ENCODE results near the gene TRAPPC5.
A peak's percentile ranks its signal among the peaks of the same experiment; 100 is the strongest.

The TRAPPC5 gene

DNA sequence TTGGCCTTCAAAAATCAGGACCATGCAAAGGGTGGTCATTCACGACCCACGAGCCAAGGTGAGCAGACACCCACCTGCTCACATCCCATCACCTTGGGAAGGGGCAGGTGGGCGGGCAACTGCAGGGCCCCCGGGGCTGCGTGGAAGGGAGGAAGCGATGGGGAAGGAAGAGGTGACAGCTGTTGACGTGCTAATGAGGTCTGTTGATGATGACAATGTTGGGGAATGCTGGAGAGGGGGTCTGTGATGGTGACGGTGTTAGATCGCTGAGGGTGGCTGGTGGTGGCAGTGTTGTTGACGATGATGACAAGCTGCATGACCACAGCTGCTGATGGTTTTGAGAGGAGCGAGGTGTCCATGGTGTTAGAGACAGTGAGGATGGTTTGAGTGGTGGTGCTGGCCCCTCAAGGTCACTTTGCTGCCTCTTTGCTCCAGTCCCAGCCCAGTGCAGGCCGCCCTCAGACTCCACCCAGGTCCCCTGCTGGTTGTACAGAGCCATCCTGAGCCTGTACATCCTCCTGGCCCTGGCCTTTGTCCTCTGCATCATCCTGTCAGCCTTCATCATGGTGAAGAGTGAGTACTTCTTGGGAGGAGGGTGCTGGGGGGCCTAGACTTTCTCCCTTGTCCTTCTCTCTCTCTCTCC is 2.8 kb upstream of the TRAPPC5 start:
- no peak for DNase-seq

DNA sequence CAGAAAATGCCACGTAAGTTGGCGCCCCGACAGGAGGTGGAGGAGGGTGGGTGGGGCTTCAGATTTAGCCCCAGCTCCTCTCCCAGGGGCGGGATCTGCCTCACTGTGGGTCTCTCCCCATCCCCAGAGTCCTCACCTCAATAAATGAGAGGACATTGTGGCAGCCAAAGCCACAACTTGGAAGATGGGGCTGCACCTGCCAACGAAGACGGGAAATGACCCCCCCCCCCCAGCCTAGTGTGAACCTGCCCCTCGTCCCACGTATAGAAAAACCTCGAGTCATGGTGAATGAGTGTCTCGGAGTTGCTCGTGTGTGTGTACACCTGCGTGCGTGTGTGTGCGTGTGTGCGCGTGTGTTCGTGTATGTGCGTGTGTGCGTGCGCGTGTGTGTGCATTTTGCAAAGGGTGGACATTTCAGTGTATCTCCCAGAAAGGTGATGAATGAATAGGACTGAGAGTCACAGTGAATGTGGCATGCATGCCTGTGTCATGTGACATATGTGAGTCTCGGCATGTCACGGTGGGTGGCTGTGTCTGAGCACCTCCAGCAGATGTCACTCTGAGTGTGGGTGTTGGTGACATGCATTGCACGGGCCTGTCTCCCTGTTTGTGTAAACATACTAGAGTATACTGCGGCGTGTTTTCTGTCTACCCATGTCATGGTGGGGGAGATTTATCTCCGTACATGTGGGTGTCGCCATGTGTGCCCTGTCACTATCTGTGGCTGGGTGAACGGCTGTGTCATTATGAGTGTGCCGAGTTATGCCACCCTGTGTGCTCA is 1.5 kb upstream of the TRAPPC5 start:
- peak; percentile 79 for DNase-seq

DNA sequence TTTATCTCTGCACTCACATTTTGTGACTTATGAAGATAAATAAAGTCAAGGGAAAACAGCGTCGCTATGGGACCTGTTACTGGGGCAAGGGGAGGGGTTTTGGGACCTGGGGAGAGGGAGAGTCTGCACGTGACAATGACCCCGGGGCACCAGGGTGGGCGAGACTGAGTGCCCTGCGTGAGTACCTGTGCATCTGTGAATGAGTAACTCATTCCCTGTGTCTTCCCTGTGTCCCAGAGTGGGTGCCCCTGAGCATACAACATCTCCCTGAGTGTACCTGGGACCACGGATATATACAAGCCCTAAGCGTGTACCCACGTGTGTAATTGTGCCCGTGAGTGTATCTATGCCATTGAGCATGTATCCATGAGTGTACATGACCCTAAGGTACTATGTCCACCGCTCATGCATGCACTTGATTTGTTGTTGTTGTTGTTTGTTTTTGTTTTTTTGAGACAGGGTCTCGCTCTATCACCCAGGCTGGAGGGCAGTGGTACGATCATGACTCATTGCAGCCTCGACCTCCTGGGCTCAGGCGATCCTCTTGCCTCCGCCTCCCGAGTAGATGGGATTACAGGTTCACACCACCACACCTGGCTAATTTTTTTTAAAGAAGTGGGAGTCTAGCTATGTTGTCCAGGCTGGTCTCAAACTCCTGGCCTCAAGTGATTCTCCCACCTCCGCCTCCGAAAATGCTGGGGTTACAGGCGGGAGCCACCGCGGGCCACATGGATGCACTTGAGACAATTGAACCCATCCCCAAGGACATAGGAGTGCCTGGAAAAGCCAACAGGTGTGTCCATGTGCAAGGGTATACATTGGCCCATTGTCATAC is 645 bp upstream of the TRAPPC5 start:
- DNase-seq, result no peak

- DNase-seq, result peak; percentile 89
Observed at GRCh38 chr19:7681340-7682174, 924 bp downstream of the TRAPPC5 start.

GRCh38 chr19:7682175-7682855 is 1.7 kb downstream of the TRAPPC5 start:
- DNase-seq, result no peak

- no peak for DNase-seq
Observed at GRCh38 chr19:7685546-7686445, 5.2 kb downstream of the TRAPPC5 start.

GRCh38 chr19:7687177-7687576 is 6.5 kb downstream of the TRAPPC5 start:
- no peak for DNase-seq

- DNase-seq, result no peak
Observed at GRCh38 chr19:7689165-7689564, 8.5 kb downstream of the TRAPPC5 start.

- no peak for DNase-seq
Observed at GRCh38 chr19:7690779-7691258, 10.2 kb downstream of the TRAPPC5 start.

- no peak for DNase-seq
Observed at GRCh38 chr19:7691497-7691896, 10.9 kb downstream of the TRAPPC5 start.

GRCh38 chr19:7692417-7693088 is 11.9 kb downstream of the TRAPPC5 start:
- DNase-seq, result no peak

DNA sequence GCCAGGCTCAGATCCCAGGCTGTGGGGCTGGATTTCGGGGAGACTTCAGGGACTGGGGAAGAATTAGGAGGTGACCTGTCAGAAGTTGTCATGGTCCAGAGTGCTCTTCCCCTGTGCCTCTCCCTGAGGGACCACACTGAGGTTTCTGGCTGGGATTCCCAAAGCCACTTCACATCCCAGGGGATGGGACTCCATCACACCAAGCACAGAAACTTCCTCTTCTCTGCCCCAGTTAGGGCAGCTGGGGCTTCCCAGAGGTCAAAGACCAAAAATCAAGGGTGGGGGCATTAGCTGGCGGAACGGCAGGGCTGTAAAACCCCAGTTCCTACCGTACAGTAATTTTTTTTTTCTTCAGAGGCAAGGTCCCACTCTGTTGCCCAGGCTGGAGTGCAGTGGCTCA is 13.9 kb downstream of the TRAPPC5 start:
- no peak for DNase-seq

- no peak for DNase-seq
Observed at GRCh38 chr19:7697721-7698287, 17.2 kb downstream of the TRAPPC5 start.

DNA sequence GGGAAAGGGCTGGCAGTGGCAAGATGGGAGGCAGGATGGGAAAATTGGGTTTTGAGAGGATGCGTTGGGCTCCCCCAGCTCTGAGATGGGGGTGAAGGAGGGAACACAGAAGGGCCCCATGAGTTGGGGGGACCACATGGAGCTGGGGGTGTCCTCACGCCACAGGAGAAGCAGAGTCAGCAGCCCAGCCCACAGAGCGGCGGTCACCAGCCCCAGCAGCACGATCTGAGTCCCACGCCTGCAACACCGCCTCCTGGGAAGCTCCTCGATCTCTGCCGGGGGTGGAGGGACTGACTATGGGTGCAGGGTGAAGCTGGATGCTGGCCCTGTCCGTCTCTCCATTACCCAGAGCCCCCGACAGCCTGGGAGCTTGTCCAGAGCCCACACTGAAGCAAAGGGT is 17.9 kb downstream of the TRAPPC5 start:
- no peak for DNase-seq

- DNase-seq, result no peak
Observed at GRCh38 chr19:7699003-7699402, 18.4 kb downstream of the TRAPPC5 start.

GRCh38 chr19:7699417-7700401 is 19.1 kb downstream of the TRAPPC5 start:
- DNase-seq, result no peak

DNA sequence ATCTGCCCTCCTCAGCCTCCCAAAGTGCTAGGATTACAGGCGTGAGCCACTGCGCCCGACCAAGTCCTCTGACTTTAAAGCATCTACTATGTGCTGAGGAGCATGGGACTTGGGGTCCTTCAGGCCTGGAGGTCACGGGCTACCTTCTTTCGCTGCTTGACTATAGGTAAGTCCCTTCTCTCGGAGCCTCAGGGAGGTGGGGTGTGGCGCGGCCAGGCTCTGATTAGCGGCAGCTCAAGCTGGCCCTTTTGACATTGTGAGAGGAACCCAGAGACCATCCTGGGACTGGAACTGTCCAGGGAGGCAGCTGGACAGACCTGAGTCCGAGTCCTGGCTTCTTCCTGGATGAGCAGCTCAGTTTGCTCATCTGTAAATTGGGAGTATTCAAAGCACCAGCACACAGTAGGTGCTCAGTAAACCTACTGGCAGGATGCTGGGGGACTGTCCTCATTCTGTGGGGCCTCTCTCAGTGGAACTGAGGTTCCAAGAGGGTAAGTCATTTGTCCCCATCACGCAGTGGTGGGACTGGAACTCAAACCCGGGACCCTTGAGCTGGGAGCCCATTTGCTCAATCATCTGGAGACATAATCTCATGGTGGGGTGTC is 20.5 kb downstream of the TRAPPC5 start:
- peak; percentile 57 for DNase-seq
